ENCODE measurements around the gene CES2.

CES2 gene, protein sequence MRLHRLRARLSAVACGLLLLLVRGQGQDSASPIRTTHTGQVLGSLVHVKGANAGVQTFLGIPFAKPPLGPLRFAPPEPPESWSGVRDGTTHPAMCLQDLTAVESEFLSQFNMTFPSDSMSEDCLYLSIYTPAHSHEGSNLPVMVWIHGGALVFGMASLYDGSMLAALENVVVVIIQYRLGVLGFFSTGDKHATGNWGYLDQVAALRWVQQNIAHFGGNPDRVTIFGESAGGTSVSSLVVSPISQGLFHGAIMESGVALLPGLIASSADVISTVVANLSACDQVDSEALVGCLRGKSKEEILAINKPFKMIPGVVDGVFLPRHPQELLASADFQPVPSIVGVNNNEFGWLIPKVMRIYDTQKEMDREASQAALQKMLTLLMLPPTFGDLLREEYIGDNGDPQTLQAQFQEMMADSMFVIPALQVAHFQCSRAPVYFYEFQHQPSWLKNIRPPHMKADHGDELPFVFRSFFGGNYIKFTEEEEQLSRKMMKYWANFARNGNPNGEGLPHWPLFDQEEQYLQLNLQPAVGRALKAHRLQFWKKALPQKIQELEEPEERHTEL

DNA sequence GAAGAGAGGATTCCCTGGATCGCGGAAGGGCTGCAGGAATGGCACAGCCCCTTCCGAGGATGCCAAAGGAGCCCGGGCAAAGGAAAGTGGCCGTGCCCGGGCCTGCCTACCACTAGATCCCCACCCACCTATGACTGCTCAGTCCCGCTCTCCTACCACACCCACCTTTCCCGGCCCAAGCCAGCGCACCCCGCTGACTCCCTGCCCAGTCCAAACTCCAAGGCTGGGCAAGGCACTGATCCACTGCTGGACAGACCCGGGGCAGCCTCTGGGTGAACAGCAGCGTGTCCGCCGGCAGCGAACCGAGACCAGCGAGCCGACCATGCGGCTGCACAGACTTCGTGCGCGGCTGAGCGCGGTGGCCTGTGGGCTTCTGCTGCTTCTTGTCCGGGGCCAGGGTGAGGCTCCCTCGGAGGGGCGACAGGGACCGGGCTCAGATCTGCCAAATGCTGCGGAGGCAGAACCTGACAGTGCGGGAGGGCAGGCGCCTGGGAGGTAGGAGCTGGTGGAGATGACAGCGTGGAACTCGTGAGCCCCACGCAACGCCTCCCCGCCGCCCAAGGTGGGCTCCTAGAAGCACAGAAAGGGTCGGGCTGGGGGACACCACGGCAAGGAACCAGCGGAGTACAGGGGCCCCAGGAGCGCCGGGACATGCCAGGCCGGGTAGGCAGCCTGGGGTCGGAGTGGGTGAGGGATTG lies at the start of gene CES2:
Gene CES2, plus strand, starts transcription at position 203 of the 698 bp plus-strand sequence. Its CDS starts 120 bp downstream, at position 323.
- TF ChIP-seq EZH2 (IDR thresholded peaks at IDR 0.05; ENCODE audit: borderline replicate concordance, low read depth, low read length, severe bottlenecking): no peak
- TF ChIP-seq, protein P1, sequence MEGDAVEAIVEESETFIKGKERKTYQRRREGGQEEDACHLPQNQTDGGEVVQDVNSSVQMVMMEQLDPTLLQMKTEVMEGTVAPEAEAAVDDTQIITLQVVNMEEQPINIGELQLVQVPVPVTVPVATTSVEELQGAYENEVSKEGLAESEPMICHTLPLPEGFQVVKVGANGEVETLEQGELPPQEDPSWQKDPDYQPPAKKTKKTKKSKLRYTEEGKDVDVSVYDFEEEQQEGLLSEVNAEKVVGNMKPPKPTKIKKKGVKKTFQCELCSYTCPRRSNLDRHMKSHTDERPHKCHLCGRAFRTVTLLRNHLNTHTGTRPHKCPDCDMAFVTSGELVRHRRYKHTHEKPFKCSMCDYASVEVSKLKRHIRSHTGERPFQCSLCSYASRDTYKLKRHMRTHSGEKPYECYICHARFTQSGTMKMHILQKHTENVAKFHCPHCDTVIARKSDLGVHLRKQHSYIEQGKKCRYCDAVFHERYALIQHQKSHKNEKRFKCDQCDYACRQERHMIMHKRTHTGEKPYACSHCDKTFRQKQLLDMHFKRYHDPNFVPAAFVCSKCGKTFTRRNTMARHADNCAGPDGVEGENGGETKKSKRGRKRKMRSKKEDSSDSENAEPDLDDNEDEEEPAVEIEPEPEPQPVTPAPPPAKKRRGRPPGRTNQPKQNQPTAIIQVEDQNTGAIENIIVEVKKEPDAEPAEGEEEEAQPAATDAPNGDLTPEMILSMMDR (IDR thresholded peaks at IDR 0.05; ENCODE audit: borderline replicate concordance, extremely low read depth, low read length, poor library complexity, severe bottlenecking): no peak
- DNase-seq (no peak), ATAC-seq (ENCODE audit: insufficient read depth, low read depth) (no peak)
- peak within 1 kb of the TSS; percentile 98 for H3K9ac ChIP-seq (ENCODE audit: low read depth, low read length)
- H3K27me3 ChIP-seq (ENCODE audit: insufficient read depth, low read length, poor library complexity): no peaks in the 10 kb centered on the region
- H3K9me3 ChIP-seq (ENCODE audit: insufficient read depth, low read length, severe bottlenecking): no peaks in the 10 kb centered on the region
- peaks cover 40% of the 10 kb centered on the region for H3K36me3 ChIP-seq (ENCODE audit: insufficient read depth, low read length)
- peak within 1 kb of the TSS; percentile 96 to 97 for H3K4me3 ChIP-seq (ENCODE audit: low read depth in 1 of 2, low read length in 2 of 2)
- peaks cover 14% of the 10 kb centered on the region for H4K20me1 ChIP-seq (ENCODE audit: insufficient read depth, low read length)
- peak within 1 kb of the TSS; percentile 97 for H3K4me2 ChIP-seq (ENCODE audit: insufficient read depth, low read length)
- peak within 1 kb of the TSS; percentile 90 for H3K27ac ChIP-seq (ENCODE audit: low read length)
- peaks cover 38% of the 10 kb centered on the region for H3K4me1 ChIP-seq (ENCODE audit: insufficient read depth, low read length)
- peaks cover 49% of the 10 kb centered on the region for H3K79me2 ChIP-seq (ENCODE audit: insufficient read depth, low read length)
- peak within 1 kb of the TSS; percentile 96 for H2AFZ ChIP-seq (ENCODE audit: low read depth, low read length)

DNA sequence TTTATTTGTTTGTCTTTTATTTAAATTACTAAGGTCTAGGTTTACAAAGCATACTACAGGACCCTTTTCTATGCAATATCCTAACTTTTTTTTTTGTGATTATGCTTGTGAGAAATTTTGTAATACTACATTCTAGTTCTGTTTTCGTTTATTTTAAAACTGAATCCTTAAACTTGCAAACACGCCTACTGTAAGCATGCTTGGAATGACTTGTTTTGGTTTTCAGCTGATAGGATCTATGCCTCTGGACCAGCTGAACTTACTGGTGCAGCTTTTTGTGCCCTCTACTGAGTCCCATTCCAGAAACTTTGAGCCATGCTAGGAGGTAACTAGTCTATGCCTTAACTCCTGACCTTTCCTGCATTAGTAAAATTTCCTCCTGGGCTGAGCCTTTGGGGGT lies 49.0 kb upstream of the CES2 start:
- Histone ChIP-seq H2AFZ (ENCODE audit: low read depth, low read length) (no peak overlapping the region), H4K20me1 (ENCODE audit: insufficient read depth, low read length) (peaks cover 46% of the 10 kb centered on the region), H3K9ac (ENCODE audit: low read depth, low read length) (no peak overlapping the region), H3K36me3 (ENCODE audit: insufficient read depth, low read length) (peaks cover 70% of the 10 kb centered on the region), H3K4me3 (ENCODE audit: low read depth in 1 of 2, low read length in 2 of 2) (no peak overlapping the region), H3K27me3 (ENCODE audit: insufficient read depth, low read length, poor library complexity) (no peaks in the 10 kb centered on the region), H3K27ac (ENCODE audit: low read length) (no peak overlapping the region), H3K4me2 (ENCODE audit: insufficient read depth, low read length) (no peak overlapping the region), H3K79me2 (ENCODE audit: insufficient read depth, low read length) (peaks cover 74% of the 10 kb centered on the region), H3K9me3 (ENCODE audit: insufficient read depth, low read length, severe bottlenecking) (no peaks in the 10 kb centered on the region), H3K4me1 (ENCODE audit: insufficient read depth, low read length) (peaks cover 33% of the 10 kb centered on the region)
- ATAC-seq (ENCODE audit: insufficient read depth, low read depth) (no peak), DNase-seq (no peak)
- TF ChIP-seq EZH2 (IDR thresholded peaks at IDR 0.05; ENCODE audit: borderline replicate concordance, low read depth, low read length, severe bottlenecking): no peak
- TF ChIP-seq, protein P1 (IDR thresholded peaks at IDR 0.05; ENCODE audit: borderline replicate concordance, extremely low read depth, low read length, poor library complexity, severe bottlenecking): no peak

DNA sequence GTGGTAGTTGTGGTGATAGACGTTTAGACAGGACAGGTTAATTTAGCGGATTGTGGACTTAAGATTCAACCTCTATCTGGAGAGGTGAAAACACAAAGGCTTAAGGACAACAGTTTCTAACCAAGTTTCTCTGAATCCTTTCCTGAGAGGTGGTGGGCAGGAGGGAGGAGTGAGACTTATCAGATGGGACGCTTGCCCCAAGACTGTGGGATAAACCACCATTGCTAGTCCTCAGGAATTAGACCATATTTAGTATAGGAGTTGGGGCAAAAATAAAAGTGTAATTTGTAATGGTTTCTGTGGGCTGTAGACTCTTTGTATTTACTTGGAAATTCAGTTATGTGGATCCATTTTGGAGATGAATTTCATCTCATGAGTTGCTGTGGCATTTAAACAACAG lies 48.4 kb upstream of the CES2 start:
- Histone ChIP-seq H2AFZ (ENCODE audit: low read depth, low read length) (no peak overlapping the region), H4K20me1 (ENCODE audit: insufficient read depth, low read length) (peaks cover 40% of the 10 kb centered on the region), H3K9me3 (ENCODE audit: insufficient read depth, low read length, severe bottlenecking) (no peaks in the 10 kb centered on the region), H3K36me3 (ENCODE audit: insufficient read depth, low read length) (peaks cover 72% of the 10 kb centered on the region), H3K9ac (ENCODE audit: low read depth, low read length) (no peak overlapping the region), H3K4me3 (ENCODE audit: low read depth in 1 of 2, low read length in 2 of 2) (no peak overlapping the region), H3K4me1 (ENCODE audit: insufficient read depth, low read length) (peaks cover 27% of the 10 kb centered on the region), H3K27me3 (ENCODE audit: insufficient read depth, low read length, poor library complexity) (no peaks in the 10 kb centered on the region), H3K4me2 (ENCODE audit: insufficient read depth, low read length) (no peak overlapping the region), H3K79me2 (ENCODE audit: insufficient read depth, low read length) (peaks cover 68% of the 10 kb centered on the region), H3K27ac (ENCODE audit: low read length) (no peak overlapping the region; the same call in 1 of the 2 replicates)
- DNase-seq: no peak
- TF ChIP-seq, protein P1 (IDR thresholded peaks at IDR 0.05; ENCODE audit: borderline replicate concordance, extremely low read depth, low read length, poor library complexity, severe bottlenecking): no peak
- TF ChIP-seq EZH2 (IDR thresholded peaks at IDR 0.05; ENCODE audit: borderline replicate concordance, low read depth, low read length, severe bottlenecking): no peak
- ATAC-seq (ENCODE audit: insufficient read depth, low read depth): no peak
